ENCODE measurements around the gene MKRN3. TPM values are rescaled to one million over a fixed set of nuclear protein-coding genes. Genes with fewer than 3 reads are reported as not detected.

Gene MKRN3
- polyA plus RNA-seq, 1 of the 3 experiments (the other 2 are of a cell fraction), result 4.7 TPM

DNA sequence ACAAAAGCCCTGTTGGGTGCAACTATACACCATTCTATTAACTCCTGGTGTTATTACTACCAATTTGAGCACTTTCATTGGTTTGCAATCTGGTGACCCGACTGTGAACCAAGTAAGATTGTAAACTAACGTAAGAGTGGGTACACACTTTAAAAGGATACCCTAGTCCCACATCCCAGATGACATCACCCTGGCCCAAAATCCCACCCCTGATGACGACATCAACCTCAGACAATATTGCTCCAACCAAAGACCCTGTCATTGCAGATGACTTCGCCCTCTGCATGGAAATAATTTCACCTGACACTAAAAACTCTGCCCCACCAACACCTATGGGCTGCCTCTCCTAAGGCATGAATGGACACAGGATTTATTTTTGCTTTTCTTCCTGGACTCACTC is 25.6 kb upstream of the MKRN3 start:
- H3K9me3 ChIP-seq, result no peaks in the 10 kb centered on the region
- no peaks in the 10 kb centered on the region for H3K36me3 ChIP-seq (replicated peaks in 1 of 2; ENCODE audit: control insufficient read depth in 1 of 2, insufficient read depth in 2 of 2, low read length in 1 of 2)
- H3K4me2 ChIP-seq, result no peak overlapping the region
- no peaks in the 10 kb centered on the region for H3F3A ChIP-seq (replicated peaks; ENCODE audit: insufficient read depth)
- no peaks in the 10 kb centered on the region for H3K9me2 ChIP-seq
- H3K27me3 ChIP-seq (ENCODE audit: insufficient read depth), result no peaks in the 10 kb centered on the region
- TF ChIP-seq RXRA (IDR thresholded peaks at IDR 0.05; ENCODE audit: borderline replicate concordance, low read depth), result no peak
- TF ChIP-seq CHD2 (IDR thresholded peaks at IDR 0.05; ENCODE audit: low read length, partially characterized antibody), result no peak
- TF ChIP-seq ELF1 (IDR thresholded peaks at IDR 0.05), result no peak
- TF ChIP-seq, protein P1, sequence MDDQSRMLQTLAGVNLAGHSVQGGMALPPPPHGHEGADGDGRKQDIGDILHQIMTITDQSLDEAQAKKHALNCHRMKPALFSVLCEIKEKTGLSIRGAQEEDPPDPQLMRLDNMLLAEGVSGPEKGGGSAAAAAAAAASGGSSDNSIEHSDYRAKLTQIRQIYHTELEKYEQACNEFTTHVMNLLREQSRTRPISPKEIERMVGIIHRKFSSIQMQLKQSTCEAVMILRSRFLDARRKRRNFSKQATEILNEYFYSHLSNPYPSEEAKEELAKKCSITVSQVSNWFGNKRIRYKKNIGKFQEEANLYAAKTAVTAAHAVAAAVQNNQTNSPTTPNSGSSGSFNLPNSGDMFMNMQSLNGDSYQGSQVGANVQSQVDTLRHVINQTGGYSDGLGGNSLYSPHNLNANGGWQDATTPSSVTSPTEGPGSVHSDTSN (IDR thresholded peaks at IDR 0.05), result no peak
- TF ChIP-seq RAD21 (IDR thresholded peaks at IDR 0.05; ENCODE audit: low read length), result no peak
- H3K4me3 ChIP-seq (ENCODE audit: low read depth in 2 of 2, low read length in 1 of 2), result no peak overlapping the region
- H4K20me1 ChIP-seq (ENCODE audit: insufficient read depth), result no peaks in the 10 kb centered on the region
- H3K27ac ChIP-seq (ENCODE audit: low read depth in 2 of 2, low read length in 1 of 2), result no peak overlapping the region
- POLR2A ChIA-PET, result no interaction called here
- H2AFZ ChIP-seq (ENCODE audit: low read depth), result no peak overlapping the region
- no peak overlapping the region for H3K9ac ChIP-seq
- H3K4me1 ChIP-seq (ENCODE audit: control insufficient read depth in 1 of 2, insufficient read depth in 2 of 2, low read depth in 1 of 2, low read length in 1 of 2), result no peaks in the 10 kb centered on the region
- WGBS (ENCODE audit: low lambda C conversion rate), result 7% methylated on average over 4 of the region's 4 CpGs
- no peak for DNase-seq
- H3K79me2 ChIP-seq (ENCODE audit: insufficient read depth), result no peaks in the 10 kb centered on the region
- CTCF ChIA-PET, result no interaction called here

DNA sequence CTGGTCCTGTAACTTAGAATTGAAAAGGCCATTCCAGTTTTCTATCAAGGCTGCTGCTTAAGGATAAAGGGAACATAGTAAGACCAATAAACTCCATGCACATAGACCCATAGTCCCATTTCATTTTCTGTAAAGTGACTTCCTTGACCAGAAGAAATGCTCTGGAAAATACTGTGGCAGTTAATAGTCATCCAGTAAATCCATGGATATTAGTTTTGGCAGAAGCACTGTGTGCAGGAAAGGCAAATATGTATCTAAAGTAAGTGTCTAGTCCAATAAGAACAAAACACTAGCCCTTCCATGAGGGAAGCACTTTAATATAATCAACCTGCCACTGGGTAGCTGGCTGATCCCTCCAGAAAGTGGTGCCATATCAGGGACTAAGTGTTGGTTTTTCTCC is 19.3 kb upstream of the MKRN3 start:
- H3K27me3 ChIP-seq (ENCODE audit: insufficient read depth), result no peaks in the 10 kb centered on the region
- no peak overlapping the region for H3K4me2 ChIP-seq
- TF ChIP-seq POLR2AphosphoS5 (IDR thresholded peaks at IDR 0.05; ENCODE audit: low read depth, low read length), result no peak
- no peak overlapping the region for H3K4me3 ChIP-seq (ENCODE audit: low read depth in 2 of 2, low read length in 1 of 2)
- no peak overlapping the region for H3K27ac ChIP-seq (ENCODE audit: low read depth in 2 of 2, low read length in 1 of 2)
- CTCF ChIA-PET, result no interaction called here
- no peaks in the 10 kb centered on the region for H3K79me2 ChIP-seq (ENCODE audit: insufficient read depth)
- H3K9me2 ChIP-seq, result no peaks in the 10 kb centered on the region
- no peaks in the 10 kb centered on the region for H3K36me3 ChIP-seq (replicated peaks in 1 of 2; ENCODE audit: control insufficient read depth in 1 of 2, insufficient read depth in 2 of 2, low read length in 1 of 2)
- H3K9me3 ChIP-seq, result no peaks in the 10 kb centered on the region
- H3K9ac ChIP-seq, result no peak overlapping the region
- no peaks in the 10 kb centered on the region for H4K20me1 ChIP-seq (ENCODE audit: insufficient read depth)
- POLR2A ChIA-PET, result no interaction called here
- DNase-seq, result no peak
- no peaks in the 10 kb centered on the region for H3K4me1 ChIP-seq (ENCODE audit: control insufficient read depth in 1 of 2, insufficient read depth in 2 of 2, low read depth in 1 of 2, low read length in 1 of 2)
- no peaks in the 10 kb centered on the region for H3F3A ChIP-seq (replicated peaks; ENCODE audit: insufficient read depth)
- H2AFZ ChIP-seq (ENCODE audit: low read depth), result no peak overlapping the region

DNA sequence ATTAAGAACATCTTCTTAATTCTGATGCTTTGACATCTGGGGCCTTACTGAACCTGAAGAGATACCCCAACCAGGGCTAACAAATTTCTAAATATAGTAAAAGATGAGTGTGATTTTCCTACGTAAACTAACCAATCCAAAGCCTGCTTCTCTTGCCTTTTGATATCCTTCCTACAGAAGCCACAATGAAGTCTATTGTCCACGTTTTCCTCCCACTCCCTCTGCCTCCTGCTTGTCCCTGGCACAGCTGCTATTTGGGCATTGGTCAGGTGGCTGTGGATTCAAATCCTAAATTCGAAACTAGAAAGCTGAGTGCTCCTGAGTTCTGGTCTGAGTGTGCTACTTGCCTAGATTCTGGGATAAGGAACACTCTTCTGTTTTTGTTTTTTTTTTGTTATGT is 17.4 kb upstream of the MKRN3 start:
- 6% methylated on average over 3 of the region's 3 CpGs for WGBS (ENCODE audit: low lambda C conversion rate)
- Histone ChIP-seq H3F3A (replicated peaks; ENCODE audit: insufficient read depth) (no peaks in the 10 kb centered on the region), H3K36me3 (replicated peaks in 1 of 2; ENCODE audit: control insufficient read depth in 1 of 2, insufficient read depth in 2 of 2, low read length in 1 of 2) (no peaks in the 10 kb centered on the region), H3K27me3 (ENCODE audit: insufficient read depth) (no peaks in the 10 kb centered on the region), H4K20me1 (ENCODE audit: insufficient read depth) (no peaks in the 10 kb centered on the region), H2AFZ (ENCODE audit: low read depth) (no peak overlapping the region), H3K9ac (no peak overlapping the region), H3K9me2 (no peaks in the 10 kb centered on the region), H3K4me2 (no peak overlapping the region), H3K4me3 (ENCODE audit: low read depth in 2 of 2, low read length in 1 of 2) (no peak overlapping the region), H3K27ac (ENCODE audit: low read depth in 2 of 2, low read length in 1 of 2) (no peak overlapping the region), H3K79me2 (ENCODE audit: insufficient read depth) (no peaks in the 10 kb centered on the region), H3K9me3 (no peaks in the 10 kb centered on the region), H3K4me1 (ENCODE audit: control insufficient read depth in 1 of 2, insufficient read depth in 2 of 2, low read depth in 1 of 2, low read length in 1 of 2) (no peaks in the 10 kb centered on the region)
- TF ChIP-seq, protein P2, sequence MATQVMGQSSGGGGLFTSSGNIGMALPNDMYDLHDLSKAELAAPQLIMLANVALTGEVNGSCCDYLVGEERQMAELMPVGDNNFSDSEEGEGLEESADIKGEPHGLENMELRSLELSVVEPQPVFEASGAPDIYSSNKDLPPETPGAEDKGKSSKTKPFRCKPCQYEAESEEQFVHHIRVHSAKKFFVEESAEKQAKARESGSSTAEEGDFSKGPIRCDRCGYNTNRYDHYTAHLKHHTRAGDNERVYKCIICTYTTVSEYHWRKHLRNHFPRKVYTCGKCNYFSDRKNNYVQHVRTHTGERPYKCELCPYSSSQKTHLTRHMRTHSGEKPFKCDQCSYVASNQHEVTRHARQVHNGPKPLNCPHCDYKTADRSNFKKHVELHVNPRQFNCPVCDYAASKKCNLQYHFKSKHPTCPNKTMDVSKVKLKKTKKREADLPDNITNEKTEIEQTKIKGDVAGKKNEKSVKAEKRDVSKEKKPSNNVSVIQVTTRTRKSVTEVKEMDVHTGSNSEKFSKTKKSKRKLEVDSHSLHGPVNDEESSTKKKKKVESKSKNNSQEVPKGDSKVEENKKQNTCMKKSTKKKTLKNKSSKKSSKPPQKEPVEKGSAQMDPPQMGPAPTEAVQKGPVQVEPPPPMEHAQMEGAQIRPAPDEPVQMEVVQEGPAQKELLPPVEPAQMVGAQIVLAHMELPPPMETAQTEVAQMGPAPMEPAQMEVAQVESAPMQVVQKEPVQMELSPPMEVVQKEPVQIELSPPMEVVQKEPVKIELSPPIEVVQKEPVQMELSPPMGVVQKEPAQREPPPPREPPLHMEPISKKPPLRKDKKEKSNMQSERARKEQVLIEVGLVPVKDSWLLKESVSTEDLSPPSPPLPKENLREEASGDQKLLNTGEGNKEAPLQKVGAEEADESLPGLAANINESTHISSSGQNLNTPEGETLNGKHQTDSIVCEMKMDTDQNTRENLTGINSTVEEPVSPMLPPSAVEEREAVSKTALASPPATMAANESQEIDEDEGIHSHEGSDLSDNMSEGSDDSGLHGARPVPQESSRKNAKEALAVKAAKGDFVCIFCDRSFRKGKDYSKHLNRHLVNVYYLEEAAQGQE (IDR thresholded peaks at IDR 0.05; ENCODE audit: low read depth, low read length), result no peak
- TF ChIP-seq, protein P3, sequence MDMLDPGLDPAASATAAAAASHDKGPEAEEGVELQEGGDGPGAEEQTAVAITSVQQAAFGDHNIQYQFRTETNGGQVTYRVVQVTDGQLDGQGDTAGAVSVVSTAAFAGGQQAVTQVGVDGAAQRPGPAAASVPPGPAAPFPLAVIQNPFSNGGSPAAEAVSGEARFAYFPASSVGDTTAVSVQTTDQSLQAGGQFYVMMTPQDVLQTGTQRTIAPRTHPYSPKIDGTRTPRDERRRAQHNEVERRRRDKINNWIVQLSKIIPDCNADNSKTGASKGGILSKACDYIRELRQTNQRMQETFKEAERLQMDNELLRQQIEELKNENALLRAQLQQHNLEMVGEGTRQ (IDR thresholded peaks at IDR 0.05; ENCODE audit: borderline replicate concordance, low read depth, low read length), result no peak
- DNase-seq, result no peak
- CTCF ChIA-PET, result no interaction called here
- POLR2A ChIA-PET, result no interaction called here
